Uterus (tissue), 2 donors: ENCODE data around the gene TBC1D16.

Experiments
- CTCF ChIP-seq, 4 experiments: fragments of 200-600 bp in 2 of 4; fragments of 450-650 bp in 2 of 4; sonication (generic) in 2 of 4; IDR thresholded peaks; one replicate each; pipeline ENCODE4 v1.5.1; 2016 to 2019; ENCODE audit warnings: antibody characterized with exemption in 4 of 4, mild to moderate bottlenecking in 2 of 4, moderate library complexity in 1 of 4
- POLR2A ChIP-seq, 2 donors: fragments of 450-650 bp; IDR thresholded peaks; one replicate each; pipeline ENCODE4 v1.6.1; 2016; ENCODE audit warnings: antibody characterized with exemption in 2 of 2, mild to moderate bottlenecking in 1 of 2, moderate library complexity in 1 of 2

- TF ChIP-seq CTCF (IDR thresholded peaks at IDR 0.05) = no peak
- no peak for TF ChIP-seq POLR2A (IDR thresholded peaks at IDR 0.05)
These were observed 58.5 kb downstream of the TBC1D16 start for GRCh38 chr17:79977161-79977631.
